Neural cell (in vitro differentiated cells): ENCODE results near the gene FBXO9.

ENCODE experiments used
- CTCF ChIP-seq: fragments of 450-650 bp; IDR thresholded peaks from 2 replicates; pipeline ENCODE4 v1.5.1; 2014; ENCODE audit warnings: antibody characterized with exemption, mild to moderate bottlenecking, moderate library complexity; ENCODE audit not compliant: poor library complexity, severe bottlenecking
- EZH2 ChIP-seq: fragments of 200-600, 300-800 bp; shearing (Covaris generic), sonication (generic); IDR thresholded peaks from 2 replicates; pipeline ENCODE4 v1.6.1; 2014; ENCODE audit warnings: antibody characterized with exemption, low read length, borderline replicate concordance, mild to moderate bottlenecking; ENCODE audit not compliant: insufficient read depth, poor library complexity, severe bottlenecking
- POLR2AphosphoS5 ChIP-seq: IDR thresholded peaks from 2 replicates; pipeline ENCODE4 v1.6.1; 2012
- SMC3 ChIP-seq: fragments of 450-650 bp; conservative IDR thresholded peaks from 2 replicates; pipeline ENCODE4 v1.6.1; 2014; ENCODE audit warnings: antibody characterized with exemption, mild to moderate bottlenecking, moderate library complexity; ENCODE audit not compliant: poor library complexity

GRCh38 chr6:53029257-53029656, 35.9 kb upstream of the FBXO9 start:
- TF ChIP-seq CTCF (no peak), POLR2AphosphoS5 (no peak), EZH2 (no peak), SMC3 (no peak)
